ENCODE data around the gene PRKCD. TPM values are rescaled to one million over a fixed set of nuclear protein-coding genes. Genes with fewer than 3 reads are reported as not detected.
A peak's percentile ranks its signal among the peaks of the same experiment; 100 is the strongest.

The PRKCD gene
- total RNA-seq, 1 donor, result 2.2 TPM

- Histone ChIP-seq H2AFZ (ENCODE audit: low read length) (peak overlapping the region; percentile 26), H3K9me3 (ENCODE audit: low read depth, low read length) (no peaks in the 10 kb centered on the region), H3K4me1 (ENCODE audit: insufficient read depth, low read length) (peaks cover 37% of the 10 kb centered on the region), H4K20me1 (ENCODE audit: insufficient read depth, low read length) (peaks cover 7% of the 10 kb centered on the region), H3K79me2 (ENCODE audit: insufficient read depth, low read length) (peaks cover 76% of the 10 kb centered on the region), H3K4me3 (ENCODE audit: insufficient read depth, low read length) (no peak overlapping the region), H3K36me3 (ENCODE audit: insufficient read depth, low read length) (peaks cover 90% of the 10 kb centered on the region), H3K27me3 (ENCODE audit: insufficient read depth, low read length) (no peaks in the 10 kb centered on the region), H3K4me2 (ENCODE audit: insufficient read depth, low read length) (no peak overlapping the region), H3K27ac (ENCODE audit: low read depth, low read length) (peak overlapping the region; percentile 87)
- peak; percentile 98 for DNase-seq (ENCODE audit: insufficient read length, low spot score, missing footprints)
- TF ChIP-seq CTCF (IDR thresholded peaks at IDR 0.05; ENCODE audit: extremely low read depth, low read depth, low read length), result no peak
Measured at GRCh38 chr3:53236112-53236841, 75.3 kb downstream of the PRKCD start.

GRCh38 chr3:53238051-53238850 is 77.2 kb downstream of the PRKCD start:
- H3K27ac ChIP-seq (ENCODE audit: low read depth, low read length), result peak overlapping the region; percentile 87
- DNase-seq (ENCODE audit: insufficient read length, low spot score, missing footprints), result peak; percentile 99
- peak overlapping the region; percentile 50 for H3K4me2 ChIP-seq (ENCODE audit: insufficient read depth, low read length)
- H3K36me3 ChIP-seq (ENCODE audit: insufficient read depth, low read length), result peaks cover 80% of the 10 kb centered on the region
- no peak overlapping the region for H2AFZ ChIP-seq (ENCODE audit: low read length)
- H3K4me3 ChIP-seq (ENCODE audit: insufficient read depth, low read length), result no peak overlapping the region
- peaks cover 21% of the 10 kb centered on the region for H4K20me1 ChIP-seq (ENCODE audit: insufficient read depth, low read length)
- H3K79me2 ChIP-seq (ENCODE audit: insufficient read depth, low read length), result peaks cover 83% of the 10 kb centered on the region
- no peaks in the 10 kb centered on the region for H3K27me3 ChIP-seq (ENCODE audit: insufficient read depth, low read length)
- no peaks in the 10 kb centered on the region for H3K9me3 ChIP-seq (ENCODE audit: low read depth, low read length)
- H3K4me1 ChIP-seq (ENCODE audit: insufficient read depth, low read length), result peaks cover 42% of the 10 kb centered on the region
- TF ChIP-seq CTCF (IDR thresholded peaks at IDR 0.05; ENCODE audit: extremely low read depth, low read depth, low read length), result no peak

- H3K27me3 ChIP-seq (ENCODE audit: insufficient read depth, low read length), result no peaks in the 10 kb centered on the region
- no peak for DNase-seq (ENCODE audit: insufficient read length, low spot score, missing footprints)
- peaks cover 49% of the 10 kb centered on the region for H3K4me1 ChIP-seq (ENCODE audit: insufficient read depth, low read length)
- peaks cover 79% of the 10 kb centered on the region for H3K36me3 ChIP-seq (ENCODE audit: insufficient read depth, low read length)
- TF ChIP-seq CTCF (IDR thresholded peaks at IDR 0.05; ENCODE audit: extremely low read depth, low read depth, low read length), result no peak
- no peak overlapping the region for H3K4me3 ChIP-seq (ENCODE audit: insufficient read depth, low read length)
- peaks cover 28% of the 10 kb centered on the region for H4K20me1 ChIP-seq (ENCODE audit: insufficient read depth, low read length)
- peaks cover 83% of the 10 kb centered on the region for H3K79me2 ChIP-seq (ENCODE audit: insufficient read depth, low read length)
- no peaks in the 10 kb centered on the region for H3K9me3 ChIP-seq (ENCODE audit: low read depth, low read length)
- H3K4me2 ChIP-seq (ENCODE audit: insufficient read depth, low read length), result peak overlapping the region; percentile 27
- peak overlapping the region; percentile 87 for H3K27ac ChIP-seq (ENCODE audit: low read depth, low read length)
- no peak overlapping the region for H2AFZ ChIP-seq (ENCODE audit: low read length)
Measured at GRCh38 chr3:53238886-53239285, 77.9 kb downstream of the PRKCD start.

GRCh38 chr3:53239800-53240199 is 78.8 kb downstream of the PRKCD start:
- no peaks in the 10 kb centered on the region for H3K9me3 ChIP-seq (ENCODE audit: low read depth, low read length)
- peaks cover 83% of the 10 kb centered on the region for H3K79me2 ChIP-seq (ENCODE audit: insufficient read depth, low read length)
- no peak overlapping the region for H2AFZ ChIP-seq (ENCODE audit: low read length)
- H3K4me1 ChIP-seq (ENCODE audit: insufficient read depth, low read length), result peaks cover 49% of the 10 kb centered on the region
- no peak overlapping the region for H3K4me2 ChIP-seq (ENCODE audit: insufficient read depth, low read length)
- H3K27ac ChIP-seq (ENCODE audit: low read depth, low read length), result peak overlapping the region; percentile 87
- H3K27me3 ChIP-seq (ENCODE audit: insufficient read depth, low read length), result no peaks in the 10 kb centered on the region
- peaks cover 73% of the 10 kb centered on the region for H3K36me3 ChIP-seq (ENCODE audit: insufficient read depth, low read length)
- H4K20me1 ChIP-seq (ENCODE audit: insufficient read depth, low read length), result peaks cover 37% of the 10 kb centered on the region
- no peak overlapping the region for H3K4me3 ChIP-seq (ENCODE audit: insufficient read depth, low read length)
- DNase-seq (ENCODE audit: insufficient read length, low spot score, missing footprints), result no peak
- TF ChIP-seq CTCF (IDR thresholded peaks at IDR 0.05; ENCODE audit: extremely low read depth, low read depth, low read length), result no peak
